DND-41 (cell line): Measurements from ENCODE around the gene IL18RAP.

Experiments
- ATAC-seq: fragments of 200-7000 bp; cut with Tn5 transposase; 3 replicates; pipeline ENCODE4 v1.9.1; 2021; ENCODE audit warnings: low read depth; ENCODE audit not compliant: insufficient read depth
- DNase-seq: peaks from one replicate; pipeline ENCODE4 v3.0.0-alpha.2; 2020
- H2AFZ ChIP-seq: 2 replicates; pipeline ENCODE4 v1.6.0; 2012; ENCODE audit warnings: low read depth, low read length
- H3K27ac ChIP-seq: 2 replicates; pipeline ENCODE4 v1.5.1; 2012; ENCODE audit warnings: low read length, inconsistent platforms
- H3K27me3 ChIP-seq: fragments of 200-600 bp; sonication (generic); 2 replicates; pipeline ENCODE4 v1.6.0; 2012; ENCODE audit warnings: low read length, mild to moderate bottlenecking, inconsistent platforms; ENCODE audit not compliant: insufficient read depth, poor library complexity
- H3K36me3 ChIP-seq: 2 replicates; pipeline ENCODE4 v1.5.1; 2012; ENCODE audit warnings: low read length, inconsistent platforms; ENCODE audit not compliant: insufficient read depth
- H3K4me1 ChIP-seq: 2 replicates; pipeline ENCODE4 v1.5.1; 2012; ENCODE audit warnings: mild to moderate bottlenecking, low read length; ENCODE audit not compliant: insufficient read depth
- H3K4me2 ChIP-seq: 2 replicates; pipeline ENCODE4 v1.6.0; 2012; ENCODE audit warnings: mild to moderate bottlenecking, moderate library complexity, low read length, inconsistent platforms; ENCODE audit not compliant: insufficient read depth
- H3K4me3 ChIP-seq, 2 experiments: fragments of 200-600 bp in 1 of 2; shearing (Covaris generic) in 1 of 2; 2 replicates each; pipeline ENCODE4 v1.5.1; 2012 to 2016; ENCODE audit warnings: inconsistent platforms in 2 of 2, low read length in 2 of 2, mild to moderate bottlenecking in 2 of 2, low read depth in 1 of 2, moderate library complexity in 1 of 2
- H3K79me2 ChIP-seq: 2 replicates; pipeline ENCODE4 v1.6.0; 2012; ENCODE audit warnings: low read length, inconsistent platforms; ENCODE audit not compliant: insufficient read depth
- H3K9ac ChIP-seq: 2 replicates; pipeline ENCODE4 v1.6.0; 2012; ENCODE audit warnings: low read depth, mild to moderate bottlenecking, inconsistent platforms, low read length, moderate library complexity
- H3K9me3 ChIP-seq: 2 replicates; pipeline ENCODE4 v1.5.1; 2012; ENCODE audit warnings: low read length, moderate library complexity, mild to moderate bottlenecking, inconsistent platforms; ENCODE audit not compliant: insufficient read depth, severe bottlenecking
- H4K20me1 ChIP-seq: 2 replicates; pipeline ENCODE4 v1.6.0; 2012; ENCODE audit warnings: low read length; ENCODE audit not compliant: insufficient read depth
- EZH2 ChIP-seq: IDR thresholded peaks from 3 replicates; pipeline ENCODE4 v1.6.1; 2012; ENCODE audit warnings: borderline replicate concordance, low read depth, mild to moderate bottlenecking, moderate library complexity, low read length, inconsistent platforms; ENCODE audit not compliant: severe bottlenecking
- TF ChIP-seq, protein P1 (sequence below): IDR thresholded peaks from 2 replicates; pipeline ENCODE4 v1.5.1; 2012; ENCODE audit warnings: borderline replicate concordance, low read length, moderate library complexity, mild to moderate bottlenecking; ENCODE audit not compliant: poor library complexity, severe bottlenecking; ENCODE audit errors: extremely low read depth

IL18RAP gene

DNA sequence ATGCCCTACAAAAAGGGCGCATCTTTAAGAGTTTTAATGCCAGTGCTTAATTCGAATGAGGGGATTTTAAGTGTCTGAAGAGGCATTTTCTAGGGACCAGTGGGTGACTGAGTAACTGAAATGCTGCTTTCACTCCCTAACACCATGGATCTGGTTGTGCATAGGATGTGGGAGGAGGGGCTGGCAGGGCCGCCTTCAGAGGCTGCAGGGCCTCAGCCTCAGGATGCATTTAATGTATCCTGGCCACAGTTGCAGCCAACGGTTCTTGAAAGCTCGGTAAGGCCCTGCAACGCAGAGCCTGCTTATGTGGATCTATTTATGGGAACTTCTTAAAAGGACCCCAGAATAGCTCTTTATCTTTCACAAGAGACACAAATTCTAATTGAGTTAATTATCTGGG, 25.8 kb upstream of the IL18RAP start:
- no peaks in the 10 kb centered on the region for H4K20me1 ChIP-seq
- H3K36me3 ChIP-seq = no peaks in the 10 kb centered on the region
- ATAC-seq (no peak), DNase-seq (no peak)
- no peaks in the 10 kb centered on the region for H3K4me1 ChIP-seq
- TF ChIP-seq EZH2 = no peak
- TF ChIP-seq, protein P1, sequence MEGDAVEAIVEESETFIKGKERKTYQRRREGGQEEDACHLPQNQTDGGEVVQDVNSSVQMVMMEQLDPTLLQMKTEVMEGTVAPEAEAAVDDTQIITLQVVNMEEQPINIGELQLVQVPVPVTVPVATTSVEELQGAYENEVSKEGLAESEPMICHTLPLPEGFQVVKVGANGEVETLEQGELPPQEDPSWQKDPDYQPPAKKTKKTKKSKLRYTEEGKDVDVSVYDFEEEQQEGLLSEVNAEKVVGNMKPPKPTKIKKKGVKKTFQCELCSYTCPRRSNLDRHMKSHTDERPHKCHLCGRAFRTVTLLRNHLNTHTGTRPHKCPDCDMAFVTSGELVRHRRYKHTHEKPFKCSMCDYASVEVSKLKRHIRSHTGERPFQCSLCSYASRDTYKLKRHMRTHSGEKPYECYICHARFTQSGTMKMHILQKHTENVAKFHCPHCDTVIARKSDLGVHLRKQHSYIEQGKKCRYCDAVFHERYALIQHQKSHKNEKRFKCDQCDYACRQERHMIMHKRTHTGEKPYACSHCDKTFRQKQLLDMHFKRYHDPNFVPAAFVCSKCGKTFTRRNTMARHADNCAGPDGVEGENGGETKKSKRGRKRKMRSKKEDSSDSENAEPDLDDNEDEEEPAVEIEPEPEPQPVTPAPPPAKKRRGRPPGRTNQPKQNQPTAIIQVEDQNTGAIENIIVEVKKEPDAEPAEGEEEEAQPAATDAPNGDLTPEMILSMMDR = no peak
- H3K27me3 ChIP-seq = peaks cover 3% of the 10 kb centered on the region
- no peaks in the 10 kb centered on the region for H3K79me2 ChIP-seq
- no peak overlapping the region for H3K4me3 ChIP-seq
- H2AFZ ChIP-seq = no peak overlapping the region
- no peak overlapping the region for H3K27ac ChIP-seq
- H3K9me3 ChIP-seq = no peaks in the 10 kb centered on the region
- H3K4me2 ChIP-seq = no peak overlapping the region
- H3K9ac ChIP-seq = no peak overlapping the region

DNA sequence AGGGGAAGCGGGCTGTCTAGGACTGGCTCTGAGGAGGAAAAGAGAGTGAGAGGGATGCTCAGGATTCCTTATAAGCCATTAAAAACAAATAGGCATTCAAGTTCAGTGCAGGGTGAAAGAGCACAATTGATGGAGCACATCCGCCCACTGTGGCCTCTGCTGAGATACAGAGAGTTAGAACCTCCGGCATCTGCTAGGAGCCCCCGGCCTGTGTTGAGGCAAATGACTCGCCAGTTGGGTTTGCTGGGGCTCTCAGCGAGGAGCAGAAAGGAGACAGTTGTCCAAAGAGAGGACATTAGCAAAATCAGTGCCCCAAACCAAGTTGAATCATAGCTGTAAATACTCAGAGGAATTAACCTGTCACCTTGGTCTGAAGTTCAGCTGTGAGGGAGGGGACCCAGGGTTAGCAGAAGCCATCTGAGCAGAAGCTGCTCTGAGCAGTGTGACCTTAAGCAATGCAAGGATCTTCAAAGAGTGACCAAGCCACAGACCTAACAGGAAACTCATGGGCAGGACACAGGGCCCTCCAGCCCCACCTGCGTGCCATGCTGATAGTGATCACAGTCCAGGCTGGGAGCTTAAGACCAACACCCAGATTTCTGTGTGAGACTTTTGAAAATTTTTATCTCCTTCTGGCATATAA, 23.3 kb upstream of the IL18RAP start:
- DNase-seq (no peak), ATAC-seq (no peak)
- no peaks in the 10 kb centered on the region for H3K9me3 ChIP-seq
- H3K4me3 ChIP-seq = no peak overlapping the region
- no peak overlapping the region for H3K9ac ChIP-seq
- H3K27ac ChIP-seq = no peak overlapping the region
- no peaks in the 10 kb centered on the region for H4K20me1 ChIP-seq
- no peak overlapping the region for H2AFZ ChIP-seq
- no peak overlapping the region for H3K4me2 ChIP-seq
- peaks cover 3% of the 10 kb centered on the region for H3K27me3 ChIP-seq
- no peak for TF ChIP-seq EZH2
- TF ChIP-seq, protein P1 = no peak
- H3K36me3 ChIP-seq = no peaks in the 10 kb centered on the region
- no peaks in the 10 kb centered on the region for H3K79me2 ChIP-seq
- no peaks in the 10 kb centered on the region for H3K4me1 ChIP-seq

DNA sequence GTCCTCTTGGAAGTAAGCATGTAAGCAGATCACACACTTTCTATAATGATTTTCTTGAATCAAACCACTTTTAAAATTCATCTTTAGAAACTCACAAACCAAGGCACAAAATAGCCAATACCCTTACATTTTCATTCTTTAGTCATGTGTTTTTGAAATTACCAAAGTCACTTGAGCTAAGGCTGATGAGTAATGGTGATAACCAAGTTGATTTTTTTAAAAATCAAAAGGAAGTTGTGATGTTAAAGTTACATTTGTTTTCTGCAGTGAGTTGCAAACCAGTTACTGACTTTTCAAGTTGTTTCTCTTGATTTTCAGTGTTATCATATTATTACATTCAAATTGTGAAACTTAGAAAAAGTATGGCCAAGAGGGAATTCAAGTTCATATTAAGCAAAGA, 21.5 kb upstream of the IL18RAP start:
- Histone ChIP-seq H3K4me1 (no peaks in the 10 kb centered on the region), H2AFZ (no peak overlapping the region), H4K20me1 (no peaks in the 10 kb centered on the region), H3K79me2 (no peaks in the 10 kb centered on the region), H3K9me3 (no peaks in the 10 kb centered on the region), H3K27me3 (no peaks in the 10 kb centered on the region), H3K9ac (no peak overlapping the region), H3K36me3 (no peaks in the 10 kb centered on the region), H3K4me2 (no peak overlapping the region), H3K4me3 (no peak overlapping the region), H3K27ac (no peak overlapping the region)
- ATAC-seq (no peak), DNase-seq (no peak)
- TF ChIP-seq EZH2 = no peak
- TF ChIP-seq, protein P1 = no peak
